CD14-positive monocyte (primary cell): ENCODE measurements around the gene EEPD1. TPM values are rescaled to one million over a fixed set of nuclear protein-coding genes. Genes with fewer than 3 reads are reported as not detected.
"Not testable (repeated sequence)": the region's sequence is repeated elsewhere in the genome, so short reads cannot be mapped to it uniquely, and the experiment has no call there.

Source experiments
- DNase-seq, 3 donors: peaks; one replicate each; pipeline ENCODE4 v3.0.0-alpha.2; 2011 to 2022
- H2AFZ ChIP-seq: 2 replicates; pipeline ENCODE4 v1.6.0; 2012; ENCODE audit warnings: mild to moderate bottlenecking, low read depth, low read length, inconsistent platforms; ENCODE audit not compliant: insufficient read depth, poor library complexity, severe bottlenecking
- H3K27ac ChIP-seq, 2 donors: 1 replicate in 1 of 2; 2 replicates in 1 of 2; pipeline ENCODE4 v1.5.1; 2012 to 2013; ENCODE audit warnings: low read length in 2 of 2, control low read depth in 1 of 2, inconsistent platforms in 1 of 2, low read depth in 1 of 2, mild to moderate bottlenecking in 1 of 2
- H3K27me3 ChIP-seq, 2 donors: one replicate each; pipeline versions ENCODE4 v1.6.0 to v1.6.1; 2011 to 2013; ENCODE audit warnings: low read length in 2 of 2; ENCODE audit not compliant: control insufficient read depth in 2 of 2, insufficient read depth in 2 of 2
- H3K36me3 ChIP-seq, 2 donors: replicated peaks in 1 of 2; 1 replicate in 1 of 2; 2 replicates in 1 of 2; pipeline versions ENCODE4 v1.5.1 to v1.6.1; 2012 to 2013; ENCODE audit warnings: low read length in 2 of 2, control low read depth in 1 of 2, inconsistent platforms in 1 of 2, mild to moderate bottlenecking in 1 of 2; ENCODE audit not compliant: insufficient read depth in 2 of 2, control insufficient read depth in 1 of 2
- H3K4me1 ChIP-seq, 2 donors: 1 replicate in 1 of 2; 2 replicates in 1 of 2; pipeline versions ENCODE4 v1.5.1 to v1.6.1; 2012 to 2013; ENCODE audit warnings: low read length in 2 of 2, control low read depth in 1 of 2, inconsistent platforms in 1 of 2, mild to moderate bottlenecking in 1 of 2, moderate library complexity in 1 of 2; ENCODE audit not compliant: insufficient read depth in 2 of 2, control insufficient read depth in 1 of 2
- H3K4me2 ChIP-seq: replicated peaks from 2 replicates; pipeline ENCODE3; 2012; ENCODE audit warnings: low read length, moderate library complexity, mild to moderate bottlenecking; ENCODE audit not compliant: poor library complexity, severe bottlenecking; ENCODE audit errors: extremely low read depth
- H3K4me3 ChIP-seq, 3 experiments: fragments of 200-600 bp in 1 of 3; sonication (generic) in 1 of 3; replicated peaks in 1 of 3; 1 replicate in 2 of 3; 2 replicates in 1 of 3; pipeline ENCODE4 v1.5.1; 2011 to 2013; ENCODE audit warnings: low read length in 3 of 3, mild to moderate bottlenecking in 3 of 3, control low read depth in 2 of 3, low read depth in 2 of 3, inconsistent platforms in 1 of 3, moderate library complexity in 1 of 3
- H3K79me2 ChIP-seq: 2 replicates; pipeline ENCODE4 v1.6.0; 2012; ENCODE audit warnings: mild to moderate bottlenecking, control low read depth, inconsistent platforms, low read length, moderate library complexity; ENCODE audit not compliant: insufficient read depth
- H3K9ac ChIP-seq: 2 replicates; pipeline ENCODE4 v1.6.0; 2017; ENCODE audit warnings: low read length, mild to moderate bottlenecking; ENCODE audit not compliant: insufficient read depth, poor library complexity, severe bottlenecking
- H3K9me3 ChIP-seq, 2 donors: replicated peaks in 1 of 2; 1 replicate in 1 of 2; 2 replicates in 1 of 2; pipeline versions ENCODE4 v1.5.1 to v1.6.1; 2012 to 2013; ENCODE audit warnings: low read length in 2 of 2, control low read depth in 1 of 2; ENCODE audit not compliant: control insufficient read depth in 1 of 2, insufficient read depth in 1 of 2
- H4K20me1 ChIP-seq: 2 replicates; pipeline ENCODE4 v1.6.0; 2012; ENCODE audit warnings: mild to moderate bottlenecking, low read length, control low read depth, moderate library complexity; ENCODE audit not compliant: insufficient read depth
- H3K27ac Mint-ChIP-seq, 7 donors: one replicate each; pipeline ENCODE4 v1.8.0; 2020; ENCODE audit warnings: mild to moderate bottlenecking in 7 of 7, mixed read lengths in 7 of 7, moderate library complexity in 6 of 7, inconsistent platforms in 2 of 7
- H3K27me3 Mint-ChIP-seq, 3 donors: one replicate each; pipeline ENCODE4 v1.8.0; 2021 to 2022; ENCODE audit warnings: low read depth in 3 of 3, mild to moderate bottlenecking in 3 of 3, mixed read lengths in 3 of 3, moderate library complexity in 3 of 3, inconsistent platforms in 1 of 3
- H3K36me3 Mint-ChIP-seq, 2 donors: one replicate each; pipeline ENCODE4 v1.8.0; 2020; ENCODE audit warnings: mixed read lengths in 2 of 2, inconsistent platforms in 1 of 2, mild to moderate bottlenecking in 1 of 2
- H3K4me1 Mint-ChIP-seq: one replicate; pipeline ENCODE4 v1.8.0; 2020; ENCODE audit warnings: mild to moderate bottlenecking, mixed read lengths
- H3K4me3 Mint-ChIP-seq, 2 donors: one replicate each; pipeline ENCODE4 v1.8.0; 2020; ENCODE audit warnings: mild to moderate bottlenecking in 2 of 2, mixed read lengths in 2 of 2, moderate library complexity in 1 of 2
- H3K9me3 Mint-ChIP-seq, 7 donors: one replicate each; pipeline ENCODE4 v1.8.0; 2020 to 2022; ENCODE audit warnings: mixed read lengths in 7 of 7, mild to moderate bottlenecking in 6 of 7, moderate library complexity in 6 of 7, inconsistent platforms in 2 of 7
- CTCF ChIP-seq: fragments of 200-600 bp; IDR thresholded peaks from one replicate; pipeline ENCODE4 v1.8.0; 2022; ENCODE audit warnings: antibody characterized with exemption, mild to moderate bottlenecking
- WGBS: methylation state at CpG from one replicate; pipeline ENCODE4 v1.1.5; 2013; ENCODE audit warnings: missing lambda C conversion rate; ENCODE audit not compliant: insufficient coverage; 5-methylcytosine and 5-hydroxymethylcytosine counted together
- intact Hi-C, 2 donors: fragments of 100-400 bp; cut with micrococcal nuclease; formaldehyde crosslinking; loops; one replicate each; pipeline versions ENCODE4 v1.15.0 to v1.15.1; 2023
- polyA plus RNA-seq, 3 donors: library from polyadenylated mRNA; depleted of rRNA in 1 of 3; unstranded in 2 of 3; stranded (reverse) in 1 of 3; fragments of 300-500 nt in 2 of 3; fragments of >200 nt in 1 of 3; fragmentation: Illumina TruSeq in 2 of 3; gene quantifications; 1 replicate in 2 of 3; 2 replicates in 1 of 3; pipeline ENCODE4 v1.2.3, GENCODE V29; 2012 to 2021

Gene EEPD1
- polyA plus RNA-seq, 3 donors, result 8.6 to 14.4 (median 12.6) TPM

- H3K4me1 Mint-ChIP-seq, H3K4me3 Mint-ChIP-seq, H3K27me3 ChIP-seq, H3K27ac Mint-ChIP-seq, H3K27ac ChIP-seq, H3K36me3 ChIP-seq, H3K9me3 ChIP-seq, H3K9ac ChIP-seq, DNase-seq, H3K79me2 ChIP-seq, H3K9me3 Mint-ChIP-seq, H3K4me2 ChIP-seq, intact Hi-C loops, H4K20me1 ChIP-seq, H3K4me3 ChIP-seq, H3K4me1 ChIP-seq, H3K27me3 Mint-ChIP-seq, H2AFZ ChIP-seq: not testable (repeated sequence)
- no CpG with 5 or more reads among the region's 1 CpG for WGBS
- peaks cover 21 to 24% of the 10 kb centered on the region in 2 donors for H3K36me3 Mint-ChIP-seq
Measured at GRCh38 chr7:36244001-36244400, 90.9 kb downstream of the EEPD1 start.

- no peaks in the 10 kb centered on the region for H3K9me3 ChIP-seq
- H3K4me1 Mint-ChIP-seq, result no peaks in the 10 kb centered on the region
- H3K27ac ChIP-seq, result no peak overlapping the region
Measured at GRCh38 chr7:36244429-36244828, 91.4 kb downstream of the EEPD1 start.

More at GRCh38 chr7:36244429-36244828, 91.4 kb downstream of the EEPD1 start:
- Histone ChIP-seq H3K27me3 (no peaks in the 10 kb centered on the region), H3K9ac (no peak overlapping the region), H2AFZ (no peak overlapping the region), H3K4me1 (no peaks in the 10 kb centered on the region), H3K79me2 (no peaks in the 10 kb centered on the region), H4K20me1 (no peaks in the 10 kb centered on the region), H3K36me3 (no peaks in the 10 kb centered on the region), H3K4me3 (no peak overlapping the region), H3K4me2 (no peak overlapping the region)
- Mint-ChIP-seq H3K36me3 (peaks cover 18 to 24% of the 10 kb centered on the region in 2 donors), H3K4me3 (no peak overlapping the region), H3K27ac (no peak overlapping the region), H3K9me3 (peaks cover 0 to 3% (median 0%) of the 10 kb centered on the region in 7 donors), H3K27me3 (no peaks in the 10 kb centered on the region)
- 88% methylated on average over 4 of the region's 5 CpGs for WGBS
- DNase-seq, result no peak
- TF ChIP-seq CTCF, result no peak
- intact Hi-C loops, result no loop called here
